HG02938 (cell line): Measurements from ENCODE around the gene SLC9A5.

Source experiments
- ATAC-seq: cut with Tn5 transposase; IDR thresholded peaks from one replicate; pipeline ENCODE4 v1.9.1; 2021; ENCODE audit warnings: mild to moderate bottlenecking, moderate library complexity; ENCODE audit not compliant: unreplicated experiment

The SLC9A5 gene

DNA sequence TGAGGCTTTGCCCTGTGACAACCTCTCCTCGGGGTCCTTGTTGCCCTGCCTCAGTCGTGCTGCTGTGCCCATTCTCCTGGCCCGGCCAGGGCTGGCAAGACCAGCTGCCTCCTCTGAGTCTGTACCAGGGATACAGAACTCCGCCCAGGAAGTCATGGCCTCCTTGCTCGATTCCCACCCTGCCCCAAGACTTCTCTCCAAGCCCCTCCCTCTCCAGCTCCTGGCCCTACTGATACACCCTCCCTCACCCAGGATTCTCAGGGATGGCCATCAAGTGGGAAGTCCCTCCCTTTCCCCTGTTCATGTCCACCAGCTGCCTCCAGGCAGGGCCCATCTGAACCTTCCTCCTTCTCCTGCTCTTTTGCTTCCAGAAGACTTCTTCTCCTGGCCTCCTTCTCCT lies 33.1 kb upstream of the SLC9A5 start:
- no peak for ATAC-seq

- ATAC-seq, result no peak
These were observed 31.9 kb upstream of the SLC9A5 start for GRCh38 chr16:67216612-67217490.

- no peak for ATAC-seq
These were observed 24.8 kb upstream of the SLC9A5 start for GRCh38 chr16:67223992-67224391.

DNA sequence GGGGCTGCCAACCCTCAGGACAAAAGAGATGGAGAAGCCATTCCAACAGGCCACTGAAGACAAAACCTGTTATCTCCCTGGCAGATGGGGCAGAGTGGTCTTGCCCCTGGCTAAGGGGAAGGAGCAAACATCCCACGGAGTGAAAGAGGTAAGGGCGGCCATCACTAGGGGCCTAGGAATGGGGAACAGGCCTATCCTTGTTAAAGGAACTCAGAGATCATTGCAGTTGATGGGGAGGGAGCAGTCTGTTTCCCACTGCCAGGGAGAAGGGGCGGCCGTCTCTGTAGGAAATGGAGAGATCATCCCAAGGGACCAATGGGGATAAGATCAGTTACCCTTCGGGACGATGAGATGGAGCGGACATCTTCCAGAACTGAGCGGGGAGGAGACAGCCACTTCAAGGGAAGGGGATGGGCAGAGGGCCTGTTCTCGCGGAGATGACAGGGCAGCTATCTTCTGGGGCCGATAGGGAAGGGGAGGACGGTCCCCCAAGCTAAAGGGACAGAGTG lies 22.4 kb upstream of the SLC9A5 start:
- ATAC-seq, result no peak

DNA sequence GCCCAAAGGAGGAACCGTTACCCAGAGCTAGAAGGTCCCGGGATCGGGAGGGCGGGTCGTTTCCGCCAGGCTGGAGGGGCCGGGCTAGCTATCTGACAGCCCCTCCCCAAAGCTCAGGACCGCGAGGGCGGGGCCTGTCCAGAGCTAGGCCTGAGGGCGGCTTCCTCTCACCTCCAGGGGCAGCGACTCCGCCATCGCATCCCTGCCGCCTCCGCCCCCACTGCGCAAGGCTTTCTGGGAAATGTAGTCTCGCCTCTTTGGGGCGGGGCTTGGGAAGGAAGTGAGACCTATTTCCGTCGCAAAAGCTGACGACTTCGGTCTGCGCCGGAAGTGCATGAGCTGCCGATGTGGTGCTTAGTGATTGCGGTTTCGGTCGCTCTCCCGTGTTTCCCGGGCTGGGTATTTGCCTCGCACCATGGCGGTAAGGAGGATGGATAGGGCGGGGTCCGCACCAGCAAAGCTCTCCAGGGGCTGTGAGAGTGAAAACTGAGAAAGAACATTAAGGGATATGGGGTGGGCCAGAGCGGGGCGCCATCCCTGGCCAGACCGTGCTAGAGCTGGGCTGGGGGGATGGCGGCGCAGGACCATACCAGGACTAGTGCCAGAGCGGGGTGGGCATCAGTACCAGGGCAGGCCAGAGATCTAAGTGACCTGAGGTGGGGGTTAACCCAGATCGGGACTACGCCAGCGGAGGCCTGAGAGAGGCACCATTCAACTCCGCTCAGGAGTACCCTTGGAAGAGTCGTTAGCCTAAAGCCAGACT lies 21.8 kb upstream of the SLC9A5 start, which contains the start of gene TMEM208:
Gene TMEM208, plus strand, starts transcription at position 327 of the 763 bp plus-strand sequence. Its CDS starts 89 bp downstream, at position 416.
- peak; percentile 87 for ATAC-seq

GRCh38 chr16:67227567-67227921 lies 21.2 kb upstream of the SLC9A5 start:
- no peak for ATAC-seq

GRCh38 chr16:67228034-67228785 lies 20.6 kb upstream of the SLC9A5 start:
- no peak for ATAC-seq

- ATAC-seq, result no peak
These were observed 19.9 kb upstream of the SLC9A5 start for GRCh38 chr16:67228905-67229304.

- ATAC-seq, result no peak
These were observed 18.6 kb upstream of the SLC9A5 start for GRCh38 chr16:67229906-67230808.

GRCh38 chr16:67230809-67231660 lies 17.7 kb upstream of the SLC9A5 start:
- no peak for ATAC-seq

GRCh38 chr16:67233596-67233995 lies 15.2 kb upstream of the SLC9A5 start:
- no peak for ATAC-seq

DNA sequence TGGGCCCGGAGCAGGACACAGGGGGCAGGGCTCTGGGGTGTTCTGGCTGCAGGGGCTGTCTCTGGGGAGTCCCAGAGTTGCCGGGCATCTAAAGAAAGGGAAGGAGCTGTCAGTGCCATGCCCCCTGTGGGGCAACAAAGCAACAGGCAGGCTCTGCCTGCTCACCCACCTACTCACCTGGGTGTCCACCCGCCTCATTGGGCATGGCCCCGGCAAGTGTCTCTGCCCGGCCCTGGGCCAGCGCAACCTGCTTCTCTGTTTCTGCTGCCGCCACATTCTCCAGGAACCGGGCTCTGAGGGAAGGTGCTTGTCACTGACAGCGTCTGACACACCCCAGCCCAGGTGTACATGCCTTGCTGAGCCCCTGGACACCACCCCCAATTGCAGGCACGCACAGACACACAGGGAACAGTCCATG lies 14.6 kb upstream of the SLC9A5 start:
- ATAC-seq, result no peak

DNA sequence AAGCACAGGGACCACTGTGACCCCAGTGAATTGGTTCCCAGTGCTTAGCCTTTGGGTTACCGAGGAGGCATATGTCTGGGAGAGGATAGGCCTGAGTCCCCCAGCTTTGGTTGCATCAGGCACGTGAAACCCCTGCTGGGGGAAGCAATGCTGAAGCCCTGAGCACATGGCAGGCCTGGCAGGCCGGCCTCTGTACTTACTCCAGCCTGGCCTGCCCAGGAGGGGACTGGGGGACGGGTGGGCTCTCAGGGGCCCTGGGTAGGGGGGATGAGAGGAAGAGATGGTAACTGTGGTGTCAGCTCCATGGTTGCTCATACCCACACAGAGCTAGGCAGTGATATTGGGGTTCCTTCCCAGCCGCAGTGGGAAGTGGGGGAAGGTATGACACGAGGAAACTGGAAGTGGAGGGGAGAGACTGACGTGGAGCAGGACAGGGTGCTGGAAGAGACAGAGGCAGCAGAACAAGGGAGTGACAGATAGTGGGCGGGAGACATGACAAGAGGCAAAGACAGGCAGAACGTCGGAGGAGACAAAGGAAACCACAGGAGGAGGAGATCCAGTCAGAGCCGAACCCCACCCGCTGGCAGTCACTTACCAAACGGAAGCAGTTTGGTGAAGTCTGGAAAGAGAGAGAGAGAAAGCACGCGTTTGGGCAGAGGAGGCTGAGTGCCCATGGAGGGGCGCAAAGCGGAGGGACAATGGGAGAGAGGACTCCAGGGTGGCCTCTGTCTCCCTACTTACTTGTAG lies 12.8 kb upstream of the SLC9A5 start:
- ATAC-seq, result no peak

DNA sequence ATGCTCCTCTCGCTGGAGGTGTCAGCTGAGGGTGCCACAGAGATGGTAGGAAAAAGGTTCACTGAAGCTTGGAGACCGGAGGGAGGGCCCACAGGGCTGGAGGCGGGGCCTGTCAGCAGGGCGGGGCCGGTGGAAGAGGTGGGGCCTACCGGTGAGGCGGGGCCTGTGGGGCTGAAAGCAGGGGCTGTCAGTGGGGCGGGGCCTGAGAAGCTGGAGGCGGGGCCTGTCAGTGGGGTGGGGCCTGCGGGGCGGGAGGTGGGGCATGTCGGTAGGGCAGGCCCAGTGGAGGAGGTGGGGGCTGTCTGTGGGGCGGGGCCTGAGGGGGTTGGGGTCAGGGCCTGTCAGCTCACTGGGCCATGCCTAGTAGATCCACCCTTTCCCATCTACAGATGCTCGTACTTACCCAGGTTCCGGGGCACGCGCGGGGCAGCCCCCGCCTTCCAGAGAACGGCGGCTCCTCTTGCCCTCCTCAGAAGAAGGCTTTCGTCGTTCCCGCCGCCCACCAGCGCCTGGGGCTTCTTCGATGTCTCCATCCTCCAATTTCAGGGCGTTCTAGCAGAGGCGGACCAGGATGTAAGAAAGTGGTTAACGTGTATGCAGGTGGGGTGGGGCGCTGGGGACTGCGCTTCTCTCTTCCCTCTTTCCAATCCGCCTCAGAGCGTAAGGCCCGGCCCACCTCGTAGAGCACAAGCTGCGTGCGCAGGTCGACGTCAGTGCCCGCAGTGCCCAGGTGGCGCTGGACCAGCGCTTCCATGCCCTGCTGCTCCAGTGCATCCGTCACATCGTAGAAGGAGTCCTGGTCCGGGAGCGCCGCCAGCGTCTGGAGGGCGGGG lies 12.0 kb upstream of the SLC9A5 start:
- ATAC-seq, result no peak

- no peak for ATAC-seq
These were observed 11.1 kb upstream of the SLC9A5 start for GRCh38 chr16:67237396-67238277.

DNA sequence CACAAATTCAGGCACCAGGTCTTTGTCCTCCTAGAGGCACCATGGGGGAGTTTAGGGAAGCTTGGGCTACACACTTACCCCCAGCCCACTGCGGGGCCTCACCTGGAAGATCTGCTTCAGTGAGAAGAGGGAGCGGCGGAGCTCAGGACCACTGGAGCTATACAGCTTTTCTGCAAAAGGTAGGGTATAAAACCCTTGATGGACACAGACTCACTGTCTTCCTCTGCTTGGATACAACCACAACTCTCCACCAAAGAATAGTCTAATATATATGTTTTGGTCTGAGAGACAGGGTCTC lies 10.6 kb upstream of the SLC9A5 start:
- ATAC-seq, result no peak
